ENCODE data around the gene XRCC4.
"Not testable (repeated sequence)": the region's sequence is repeated elsewhere in the genome, so short reads cannot be mapped to it uniquely, and the experiment has no call there.

The XRCC4 gene

GRCh38 chr5:83353231-83353630 is 275.9 kb downstream of the XRCC4 start:
- no peak for DNase-seq (ENCODE audit: low read depth)

DNA sequence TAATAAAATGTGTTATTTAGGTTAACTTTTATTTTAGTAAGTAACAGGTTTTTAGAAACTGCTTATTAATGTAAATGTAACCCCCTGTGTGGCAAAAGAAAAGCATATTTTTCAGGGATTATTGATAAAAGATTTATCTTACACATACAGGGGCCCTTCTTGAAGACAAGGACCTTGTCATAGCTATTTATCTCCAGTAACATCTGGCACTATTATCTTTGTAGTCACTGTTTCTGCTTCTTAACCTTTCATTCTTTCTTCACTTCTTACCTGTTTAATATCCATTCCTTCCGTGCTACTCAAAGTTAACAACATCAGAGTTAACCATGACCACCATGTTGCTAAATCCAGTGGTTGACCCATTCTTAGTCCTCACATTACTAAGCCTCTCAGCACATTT is 276.4 kb downstream of the XRCC4 start:
- no peak for DNase-seq (ENCODE audit: low read depth)

GRCh38 chr5:83354958-83355357 is 277.6 kb downstream of the XRCC4 start:
- no peak for DNase-seq (ENCODE audit: low read depth)

GRCh38 chr5:83355482-83356014 is 278.2 kb downstream of the XRCC4 start:
- not testable (repeated sequence) for DNase-seq (ENCODE audit: low read depth)

GRCh38 chr5:83357621-83358231 is 280.4 kb downstream of the XRCC4 start:
- no peak for DNase-seq (ENCODE audit: low read depth)

DNA sequence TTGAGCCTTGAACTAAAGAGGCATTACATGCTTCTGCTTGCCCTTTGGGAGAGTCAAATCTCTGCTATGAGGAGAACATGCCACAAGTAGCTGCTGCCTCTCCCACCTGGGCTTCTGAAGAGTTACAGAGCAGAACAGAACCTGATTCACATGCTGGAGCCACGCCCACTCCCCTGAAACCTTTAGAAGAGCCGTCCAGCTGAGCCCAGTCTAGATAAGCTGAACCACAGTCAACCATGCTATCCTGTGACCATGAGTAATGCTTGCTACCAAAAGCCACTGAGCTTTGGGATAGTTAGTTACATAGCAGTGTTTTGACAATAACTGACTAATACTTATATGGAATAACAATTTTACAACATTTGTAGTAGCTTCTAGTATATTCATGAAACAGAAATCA is 283.2 kb downstream of the XRCC4 start:
- no peak for DNase-seq (ENCODE audit: low read depth)

DNA sequence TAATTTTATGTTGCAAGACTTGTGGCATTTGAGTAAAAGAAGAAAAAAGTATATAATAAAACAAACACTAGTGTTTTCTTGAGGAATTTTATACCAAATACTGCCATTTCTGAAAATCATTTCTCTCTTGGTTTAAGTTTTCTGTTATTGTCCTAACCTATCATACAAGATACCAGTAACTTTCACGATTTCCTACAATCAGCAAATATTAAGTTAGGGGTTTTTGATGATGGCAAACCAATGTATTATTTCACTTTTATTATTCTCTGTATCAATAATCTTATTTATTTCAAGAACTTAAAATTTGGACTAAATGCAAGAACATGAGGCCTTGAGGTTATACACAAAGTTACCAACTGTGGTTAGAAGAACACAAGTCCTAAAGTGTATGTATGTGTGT is 285.2 kb downstream of the XRCC4 start:
- DNase-seq (ENCODE audit: low read depth): no peak

DNA sequence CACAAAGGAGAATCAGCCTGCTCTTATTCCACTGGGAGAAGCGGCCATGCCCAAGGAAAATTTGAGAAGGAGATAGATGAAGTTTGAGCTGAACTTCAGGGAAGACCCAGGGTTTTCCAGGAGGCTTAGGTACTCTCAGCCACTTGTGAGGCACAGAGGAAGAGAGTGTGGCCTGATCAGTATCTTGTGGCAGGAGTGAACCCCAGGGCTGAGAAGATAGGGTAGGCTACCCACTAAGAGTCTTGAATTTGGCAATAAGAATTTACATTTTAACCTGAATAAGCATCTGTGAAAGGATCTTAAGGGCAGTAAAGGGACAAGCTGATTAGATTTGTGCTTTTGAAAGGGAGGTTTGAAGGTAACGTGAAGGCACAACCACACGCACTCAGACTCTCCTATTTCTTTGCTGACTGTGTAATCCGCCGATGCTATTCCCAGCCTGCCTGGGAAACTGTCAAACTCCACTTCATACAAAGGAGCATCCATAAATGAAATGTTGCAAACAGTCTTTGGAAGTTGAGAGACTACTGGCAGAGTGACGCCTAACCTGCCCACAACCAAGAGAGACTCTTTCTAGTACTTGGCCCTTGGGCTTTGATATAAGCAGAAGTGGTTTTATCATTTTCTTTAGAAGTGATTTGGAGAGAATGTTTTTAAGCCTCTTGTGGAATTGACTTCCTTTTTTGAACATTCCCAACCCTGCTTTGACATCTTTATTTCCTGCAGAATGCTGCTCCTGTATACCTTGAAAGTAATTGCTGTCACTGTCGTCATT is 286.0 kb downstream of the XRCC4 start:
- DNase-seq (ENCODE audit: low read depth): no peak

DNA sequence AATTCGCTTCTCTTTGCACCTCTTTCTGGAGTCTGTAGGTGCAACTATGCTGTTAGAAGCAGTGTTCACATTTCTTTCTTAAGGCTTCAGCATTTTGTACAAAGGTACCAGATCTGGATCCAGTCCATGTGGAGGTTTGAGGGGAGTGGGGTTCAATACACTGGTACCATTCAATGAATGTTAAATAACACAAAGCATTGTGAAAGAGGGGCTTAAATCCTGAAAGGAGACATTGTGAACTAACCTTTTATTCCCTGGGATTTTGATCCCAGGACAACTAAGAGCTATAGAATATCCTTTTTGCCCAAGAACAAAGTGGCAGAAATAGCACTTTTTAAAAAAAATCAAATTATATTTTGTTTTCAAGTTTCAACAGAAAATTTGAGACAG is 286.5 kb downstream of the XRCC4 start:
- no peak for DNase-seq (ENCODE audit: low read depth)

DNA sequence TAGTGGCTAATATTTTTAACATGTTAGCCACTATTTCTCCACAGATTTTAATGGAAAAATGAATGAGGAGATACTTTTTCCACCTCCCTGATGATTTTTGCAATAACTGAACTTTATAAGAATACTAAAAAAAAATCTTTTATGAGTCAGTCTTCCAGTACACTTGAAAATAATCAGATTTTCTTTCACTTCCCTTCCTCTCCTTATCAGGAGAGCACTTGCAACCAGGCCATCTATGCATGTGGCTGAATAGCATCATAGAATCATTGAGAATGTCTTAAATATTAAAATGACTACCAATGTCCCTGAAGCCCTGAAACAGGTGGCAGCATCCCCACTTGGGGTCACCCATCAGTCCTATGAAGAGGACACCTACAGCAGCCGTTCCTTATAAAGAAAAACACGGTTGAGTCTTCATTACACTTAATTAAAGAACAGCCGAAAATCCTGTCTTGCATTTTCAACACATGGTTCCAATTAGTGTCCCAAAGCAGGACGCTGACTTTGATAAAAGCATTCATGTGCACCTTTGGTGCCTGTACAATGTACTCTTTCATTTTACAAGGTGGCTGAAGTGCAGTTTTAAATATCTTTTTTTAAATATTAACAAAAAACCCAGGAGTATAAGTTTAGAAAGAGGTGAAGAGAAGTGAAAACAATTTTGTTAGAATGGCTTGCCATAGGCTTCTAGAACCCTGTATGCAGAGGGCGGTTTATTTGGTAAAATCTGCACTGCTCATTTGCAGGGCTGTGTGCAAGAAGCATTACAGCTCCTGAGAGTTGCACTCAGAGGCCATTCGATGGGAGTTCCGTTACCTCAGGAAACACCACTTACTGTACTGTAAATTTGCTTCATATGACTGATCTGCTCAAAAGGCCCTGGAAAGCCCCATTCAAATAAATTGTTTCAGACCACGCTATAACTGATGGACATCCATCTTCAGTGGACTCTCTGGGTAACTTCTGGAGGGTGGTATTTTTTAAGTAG is 287.3 kb downstream of the XRCC4 start:
- no peak for DNase-seq (ENCODE audit: low read depth)

DNA sequence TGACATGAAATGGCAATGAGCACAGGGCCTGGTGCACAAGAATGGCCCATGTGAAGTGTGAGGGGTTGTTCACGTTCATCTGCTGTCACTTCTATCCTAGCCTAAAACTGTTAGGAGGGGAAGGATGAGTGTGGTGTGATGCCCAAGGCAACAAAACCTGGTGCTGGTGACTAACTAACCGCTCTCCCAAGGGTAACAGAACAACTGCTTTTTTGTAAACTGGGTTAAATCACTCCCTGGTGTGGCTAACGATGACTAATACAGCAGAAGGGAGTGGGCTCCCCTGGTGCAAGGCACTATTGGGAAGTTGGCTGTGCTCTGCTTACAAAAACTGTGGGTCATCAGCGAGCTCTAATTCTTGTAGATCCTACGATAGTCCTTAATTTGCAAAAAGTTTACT is 291.0 kb downstream of the XRCC4 start:
- DNase-seq (ENCODE audit: low read depth): peak; percentile 79

GRCh38 chr5:83368835-83369234 is 291.5 kb downstream of the XRCC4 start:
- peak; percentile 42 for DNase-seq (ENCODE audit: low read depth)

- DNase-seq (ENCODE audit: low read depth): no peak
Measured at GRCh38 chr5:83370957-83371356, 293.6 kb downstream of the XRCC4 start.

GRCh38 chr5:83371726-83372125 is 294.4 kb downstream of the XRCC4 start:
- DNase-seq (ENCODE audit: low read depth): no peak

DNA sequence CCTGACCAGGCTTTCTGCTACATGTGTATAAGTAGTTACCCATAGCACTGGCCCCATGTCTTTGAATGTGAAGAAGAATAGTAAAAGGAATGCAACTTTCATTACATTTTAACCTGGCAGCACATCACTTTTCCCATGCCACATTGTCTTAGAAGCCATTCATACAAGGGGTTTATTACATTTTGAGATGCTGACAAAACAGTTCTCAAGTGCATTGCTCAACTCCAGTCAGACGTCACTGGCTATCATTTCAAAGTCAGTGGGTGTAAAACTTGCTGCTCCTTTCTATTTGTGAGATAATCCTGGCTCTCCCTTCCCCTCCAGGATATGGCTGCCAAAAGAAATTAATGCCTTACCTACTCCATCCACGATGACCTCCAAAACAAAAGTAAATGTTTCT is 297.2 kb downstream of the XRCC4 start:
- DNase-seq (ENCODE audit: low read depth): peak; percentile 8

DNA sequence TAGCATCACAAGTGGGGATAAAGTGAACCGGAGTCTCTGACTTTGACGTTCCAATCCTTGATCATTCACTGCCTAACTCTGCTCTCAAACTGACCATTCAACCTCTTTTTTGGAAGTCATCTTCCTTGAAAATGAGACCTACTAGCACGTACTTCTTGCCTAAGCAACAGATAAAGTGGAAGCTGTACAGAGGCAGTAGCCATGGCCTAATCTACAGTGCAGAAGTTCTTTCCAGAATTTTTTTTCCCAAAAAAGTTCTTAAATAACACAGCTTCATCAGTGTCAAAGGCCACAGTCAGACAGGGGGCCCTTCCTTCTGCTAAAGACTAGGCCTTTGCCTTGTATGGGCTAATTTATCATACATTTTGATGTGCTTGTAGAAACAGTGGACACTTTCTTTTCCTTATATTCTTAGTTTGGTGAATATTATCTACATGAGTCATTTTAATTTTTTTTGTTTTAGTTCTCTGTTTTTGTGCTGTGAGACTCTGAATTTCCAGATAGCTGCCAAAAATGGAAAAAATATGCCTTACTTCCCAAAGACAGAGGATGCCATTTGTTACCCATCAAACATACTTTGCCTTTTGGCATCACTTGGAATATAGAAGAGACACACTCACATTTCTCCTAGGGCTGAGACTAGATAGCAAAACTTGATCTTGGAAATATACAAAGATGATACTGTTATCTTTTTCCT is 297.9 kb downstream of the XRCC4 start:
- DNase-seq (ENCODE audit: low read depth): peak; percentile 72

DNA sequence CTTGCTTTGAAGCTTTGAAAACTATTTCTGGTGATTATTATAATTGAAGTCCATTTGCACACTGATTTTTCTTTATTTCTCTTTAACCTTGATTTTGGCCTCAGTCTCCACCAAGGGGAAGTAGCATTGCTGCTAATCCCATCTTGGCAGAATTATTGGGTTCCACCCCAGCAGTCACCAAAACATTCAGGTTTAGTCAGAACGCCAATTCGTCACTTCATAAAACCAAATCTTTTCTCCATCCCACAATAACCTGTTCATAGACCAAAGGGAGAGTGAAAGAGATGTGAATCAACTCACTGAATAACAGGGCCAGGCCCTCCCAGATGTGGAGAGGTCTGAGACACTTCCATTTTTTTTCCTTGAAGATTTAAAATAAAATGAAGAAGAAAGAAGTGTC is 299.1 kb downstream of the XRCC4 start:
- no peak for DNase-seq (ENCODE audit: low read depth)

GRCh38 chr5:83377131-83377865 is 300.0 kb downstream of the XRCC4 start:
- DNase-seq (ENCODE audit: low read depth): peak; percentile 71

DNA sequence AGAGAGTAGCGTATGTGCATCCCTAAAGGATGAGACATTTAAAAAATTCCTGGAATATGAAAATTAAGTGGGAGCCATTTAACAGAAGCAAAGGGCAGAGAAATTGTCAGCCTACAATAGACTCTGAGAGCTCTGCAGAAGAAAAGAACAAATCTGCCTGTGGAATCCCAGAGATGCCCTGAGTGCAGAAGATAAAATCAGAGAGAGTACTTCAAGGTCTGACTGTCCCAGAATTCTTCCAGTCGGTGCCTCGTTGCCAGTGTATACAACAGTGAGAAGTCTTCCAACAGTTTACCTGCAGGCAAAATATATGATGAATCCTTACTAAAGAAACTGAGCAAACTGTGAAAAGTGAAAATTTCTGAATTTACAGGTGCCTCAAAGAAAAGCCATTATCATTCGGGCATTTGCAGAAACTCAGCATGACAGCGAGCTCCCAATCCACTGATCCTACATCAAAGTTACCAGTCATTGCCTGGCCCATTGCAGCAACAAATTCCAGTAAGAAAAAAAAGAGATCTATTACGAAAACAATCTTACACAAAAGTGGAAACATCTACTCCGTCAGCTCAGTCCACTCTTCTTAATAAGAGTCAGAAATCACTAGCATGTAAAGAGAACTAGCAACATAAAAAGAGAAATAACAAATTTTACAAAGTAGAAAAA is 301.4 kb downstream of the XRCC4 start:
- DNase-seq (ENCODE audit: low read depth): no peak

GRCh38 chr5:83385812-83386211 is 308.5 kb downstream of the XRCC4 start:
- DNase-seq (ENCODE audit: low read depth): no peak

GRCh38 chr5:83387041-83387440 is 309.7 kb downstream of the XRCC4 start:
- peak; percentile 12 for DNase-seq (ENCODE audit: low read depth)
